ENCODE measurements around the gene SLC22A31. TPM values are rescaled to one million over a fixed set of nuclear protein-coding genes. Genes with fewer than 3 reads are reported as not detected.
A peak's percentile ranks its signal among the peaks of the same experiment; 100 is the strongest.
"Not testable (repeated sequence)": the region's sequence is repeated elsewhere in the genome, so short reads cannot be mapped to it uniquely, and the experiment has no call there.

The SLC22A31 gene
- total RNA-seq, 4 donors from 2014 or later: 0.26 TPM; not detected in 3

GRCh38 chr16:89192956-89193575 lies 7.3 kb downstream of the SLC22A31 start:
- Histone ChIP-seq H3K36me3 (no peaks in the 10 kb centered on the region), H3K27me3 (peaks cover 0 to 25% (median 3%) of the 10 kb centered on the region in 4 donors), H3K27ac (replicated peaks in 1 of 4) (no peak overlapping the region), H3K4me1 (peaks cover 8 to 24% (median 23%) of the 10 kb centered on the region in 4 donors), H3K4me3 (peak overlapping the region in 3 of 4 donors; percentile 33 to 56 (median 55)), H3K9me3 (no peaks in the 10 kb centered on the region)
- 8% methylated on average over 16 of the region's 39 CpGs for WGBS
- intact Hi-C loops (cut with DNase I): no loop called here
- TF ChIP-seq POLR2AphosphoS5 (IDR thresholded peaks at IDR 0.05) (no peak), EP300 (IDR thresholded peaks at IDR 0.05) (no peak), CTCF (IDR thresholded peaks at IDR 0.05) (no peak), POLR2A (IDR thresholded peaks at IDR 0.05; ENCODE audit: low read depth) (no peak)
- DNase-seq (ENCODE audit: extremely low spot score): no peak

GRCh38 chr16:89192186-89192955 lies 8.0 kb downstream of the SLC22A31 start:
- intact Hi-C loops (cut with DNase I); H3K27ac ChIP-seq (replicated peaks in 1 of 4); DNase-seq (ENCODE audit: extremely low spot score); H3K36me3 ChIP-seq; H3K9me3 ChIP-seq: not testable (repeated sequence)
- H3K4me1 ChIP-seq: peaks cover 8 to 24% (median 23%) of the 10 kb centered on the region in 4 donors
- 9% methylated on average over 15 of the region's 63 CpGs for whole genome bisulfite sequencing
- H3K4me3 ChIP-seq: peak overlapping the region; percentile 49 to 67 (median 56)
- peaks cover 0 to 18% (median 0%) of the 10 kb centered on the region in 4 donors for H3K27me3 ChIP-seq

GRCh38 chr16:89191901-89192185 lies 8.5 kb downstream of the SLC22A31 start:
- intact Hi-C loops (cut with DNase I): no loop called here
- peaks cover 8 to 24% (median 23%) of the 10 kb centered on the region in 4 donors for H3K4me1 ChIP-seq
- no peak for TF ChIP-seq POLR2A (IDR thresholded peaks at IDR 0.05; ENCODE audit: low read depth)
- TF ChIP-seq CTCF (IDR thresholded peaks at IDR 0.05): no peak
- no peak for TF ChIP-seq POLR2AphosphoS5 (IDR thresholded peaks at IDR 0.05)
- TF ChIP-seq EP300 (IDR thresholded peaks at IDR 0.05): no peak
- no peaks in the 10 kb centered on the region for H3K9me3 ChIP-seq
- H3K36me3 ChIP-seq: no peaks in the 10 kb centered on the region
- peak overlapping the region; percentile 49 to 67 (median 56) for H3K4me3 ChIP-seq
- no peak overlapping the region for H3K27ac ChIP-seq (replicated peaks in 1 of 4)
- DNase-seq (ENCODE audit: extremely low spot score): no peak
- peaks cover 0 to 13% (median 0%) of the 10 kb centered on the region in 4 donors for H3K27me3 ChIP-seq
- no CpG with 5 or more reads among the region's 19 CpGs for WGBS

GRCh38 chr16:89191033-89191900 lies 9.1 kb downstream of the SLC22A31 start:
- Histone ChIP-seq H3K27ac (replicated peaks in 1 of 4) (no peak overlapping the region), H3K9me3 (no peaks in the 10 kb centered on the region), H3K4me3 (peak overlapping the region; percentile 49 to 67 (median 56)), H3K4me1 (peaks cover 8 to 24% (median 23%) of the 10 kb centered on the region in 4 donors), H3K27me3 (peaks cover 0 to 12% (median 0%) of the 10 kb centered on the region in 4 donors), H3K36me3 (no peaks in the 10 kb centered on the region)
- intact Hi-C loops (cut with DNase I): no loop called here
- TF ChIP-seq EP300 (IDR thresholded peaks at IDR 0.05): no peak
- TF ChIP-seq CTCF (IDR thresholded peaks at IDR 0.05): no peak
- no peak for TF ChIP-seq POLR2AphosphoS5 (IDR thresholded peaks at IDR 0.05)
- no peak for TF ChIP-seq POLR2A (IDR thresholded peaks at IDR 0.05; ENCODE audit: low read depth)
- WGBS: 73% methylated on average over 25 of the region's 44 CpGs
- no peak for DNase-seq (ENCODE audit: extremely low spot score)

Data from esophagus muscularis mucosa (tissue), 4 donors.